ENCODE results near the gene BTNL2. TPM values are rescaled to one million over a fixed set of nuclear protein-coding genes. Genes with fewer than 3 reads are reported as not detected.
A peak's percentile ranks its signal among the peaks of the same experiment; 100 is the strongest.

BTNL2 gene
- total RNA-seq, 1 donor from 2014 or later = not detected

- Mint-ChIP-seq H3K36me3 (ENCODE audit: low read depth, unreplicated experiment) (no peaks in the 10 kb centered on the region), H3K4me1 (ENCODE audit: low read depth, unreplicated experiment) (no peaks in the 10 kb centered on the region), H3K27ac (ENCODE audit: unreplicated experiment) (no peak overlapping the region), H3K4me3 (ENCODE audit: unreplicated experiment) (no peak overlapping the region), H3K9me3 (ENCODE audit: unreplicated experiment) (no peaks in the 10 kb centered on the region), H3K27me3 (ENCODE audit: low read depth, unreplicated experiment) (peaks cover 20% of the 10 kb centered on the region)
- no peaks in the 10 kb centered on the region for H3K79me2 ChIP-seq (ENCODE audit: insufficient read depth, low read length)
- no peak for TF ChIP-seq EZH2 (IDR thresholded peaks at IDR 0.05; ENCODE audit: insufficient read depth, low read length)
- TF ChIP-seq, protein P1, sequence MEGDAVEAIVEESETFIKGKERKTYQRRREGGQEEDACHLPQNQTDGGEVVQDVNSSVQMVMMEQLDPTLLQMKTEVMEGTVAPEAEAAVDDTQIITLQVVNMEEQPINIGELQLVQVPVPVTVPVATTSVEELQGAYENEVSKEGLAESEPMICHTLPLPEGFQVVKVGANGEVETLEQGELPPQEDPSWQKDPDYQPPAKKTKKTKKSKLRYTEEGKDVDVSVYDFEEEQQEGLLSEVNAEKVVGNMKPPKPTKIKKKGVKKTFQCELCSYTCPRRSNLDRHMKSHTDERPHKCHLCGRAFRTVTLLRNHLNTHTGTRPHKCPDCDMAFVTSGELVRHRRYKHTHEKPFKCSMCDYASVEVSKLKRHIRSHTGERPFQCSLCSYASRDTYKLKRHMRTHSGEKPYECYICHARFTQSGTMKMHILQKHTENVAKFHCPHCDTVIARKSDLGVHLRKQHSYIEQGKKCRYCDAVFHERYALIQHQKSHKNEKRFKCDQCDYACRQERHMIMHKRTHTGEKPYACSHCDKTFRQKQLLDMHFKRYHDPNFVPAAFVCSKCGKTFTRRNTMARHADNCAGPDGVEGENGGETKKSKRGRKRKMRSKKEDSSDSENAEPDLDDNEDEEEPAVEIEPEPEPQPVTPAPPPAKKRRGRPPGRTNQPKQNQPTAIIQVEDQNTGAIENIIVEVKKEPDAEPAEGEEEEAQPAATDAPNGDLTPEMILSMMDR (IDR thresholded peaks at IDR 0.05; ENCODE audit: insufficient read depth, low read depth, low read length) = no peak
- no peak for FAIRE-seq
- no peak for DNase-seq (ENCODE audit: low read depth)
- no peak overlapping the region for H3K9ac ChIP-seq (ENCODE audit: low read length)
- no peak overlapping the region for H3K4me2 ChIP-seq (ENCODE audit: low read length)
- no peak overlapping the region for H3K27ac ChIP-seq (ENCODE audit: low read depth, low read length)
- no peak overlapping the region for H3K4me3 ChIP-seq (ENCODE audit: insufficient read depth, low read depth, low read length)
- no peaks in the 10 kb centered on the region for H3K9me3 ChIP-seq (ENCODE audit: insufficient read depth, low read depth, low read length)
- no peak overlapping the region for H2AFZ ChIP-seq (ENCODE audit: low read depth, low read length)
- H4K20me1 ChIP-seq (ENCODE audit: insufficient read depth, low read length) = no peaks in the 10 kb centered on the region
- no peaks in the 10 kb centered on the region for H3K4me1 ChIP-seq (ENCODE audit: insufficient read depth, low read length)
- no peaks in the 10 kb centered on the region for H3K36me3 ChIP-seq (ENCODE audit: insufficient read depth, low read length)
- H3K27me3 ChIP-seq (ENCODE audit: insufficient read depth, low read length) = peaks cover 2% of the 10 kb centered on the region
These were observed 35.3 kb upstream of the BTNL2 start for GRCh38 chr6:32442243-32442667.

- Histone ChIP-seq H3K4me3 (ENCODE audit: insufficient read depth, low read depth, low read length) (no peak within 1 kb of the TSS), H3K9ac (ENCODE audit: low read length) (no peak within 1 kb of the TSS), H3K36me3 (ENCODE audit: insufficient read depth, low read length) (no peaks in the 10 kb centered on the region), H3K9me3 (ENCODE audit: insufficient read depth, low read depth, low read length) (no peaks in the 10 kb centered on the region), H3K4me1 (ENCODE audit: insufficient read depth, low read length) (no peaks in the 10 kb centered on the region), H2AFZ (ENCODE audit: low read depth, low read length) (no peak within 1 kb of the TSS), H3K27ac (ENCODE audit: low read depth, low read length) (no peak within 1 kb of the TSS), H3K79me2 (ENCODE audit: insufficient read depth, low read length) (no peaks in the 10 kb centered on the region), H3K27me3 (ENCODE audit: insufficient read depth, low read length) (peaks cover 5% of the 10 kb centered on the region), H3K4me2 (ENCODE audit: low read length) (peak within 1 kb of the TSS; percentile 20), H4K20me1 (ENCODE audit: insufficient read depth, low read length) (no peaks in the 10 kb centered on the region)
- H3K9me3 Mint-ChIP-seq (ENCODE audit: unreplicated experiment) = no peaks in the 10 kb centered on the region
- no peaks in the 10 kb centered on the region for H3K36me3 Mint-ChIP-seq (ENCODE audit: low read depth, unreplicated experiment)
- peak within 1 kb of the TSS; percentile 31 for H3K4me3 Mint-ChIP-seq (ENCODE audit: unreplicated experiment)
- peaks cover 22% of the 10 kb centered on the region for H3K27me3 Mint-ChIP-seq (ENCODE audit: low read depth, unreplicated experiment)
- H3K4me1 Mint-ChIP-seq (ENCODE audit: low read depth, unreplicated experiment) = no peaks in the 10 kb centered on the region
- DNase-seq (ENCODE audit: low read depth) (peak; percentile 12), FAIRE-seq (no peak)
- TF ChIP-seq EZH2 (IDR thresholded peaks at IDR 0.05; ENCODE audit: insufficient read depth, low read length) = no peak
- TF ChIP-seq, protein P1 (IDR thresholded peaks at IDR 0.05; ENCODE audit: insufficient read depth, low read depth, low read length) = no peak
- H3K27ac Mint-ChIP-seq (ENCODE audit: unreplicated experiment) = no peak within 1 kb of the TSS
These were observed 32.7 kb upstream of the BTNL2 start, which contains the start of gene HLA-DRA for GRCh38 chr6:32439602-32440214. TSS of gene HLA-DRA (plus strand) at chr6:32439887. CDS start at chr6:32439951, 64 bp downstream.

DNA sequence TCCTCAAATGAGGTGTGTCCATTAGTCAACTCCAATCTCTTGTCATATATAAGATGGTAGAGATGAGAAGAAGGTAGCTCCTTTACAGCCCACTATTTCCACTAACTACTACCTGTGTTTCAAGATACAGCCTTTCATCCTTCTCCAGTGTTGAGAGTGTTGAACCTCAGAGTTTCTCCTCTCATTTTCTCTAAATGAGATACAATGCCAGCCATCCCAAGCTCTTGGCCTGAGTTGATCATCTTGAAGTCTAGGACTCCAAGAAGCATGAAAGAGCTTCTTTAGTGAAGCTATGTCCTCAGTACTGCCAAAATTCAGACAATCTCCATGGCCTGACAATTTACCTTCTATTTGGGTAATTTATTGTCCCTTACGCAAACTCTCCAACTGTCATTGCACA lies 32.2 kb upstream of the BTNL2 start:
- Histone ChIP-seq H3K4me2 (ENCODE audit: low read length) (no peak overlapping the region), H2AFZ (ENCODE audit: low read depth, low read length) (no peak overlapping the region), H3K9me3 (ENCODE audit: insufficient read depth, low read depth, low read length) (no peaks in the 10 kb centered on the region), H3K79me2 (ENCODE audit: insufficient read depth, low read length) (no peaks in the 10 kb centered on the region), H3K4me3 (ENCODE audit: insufficient read depth, low read depth, low read length) (no peak overlapping the region), H3K27ac (ENCODE audit: low read depth, low read length) (no peak overlapping the region), H3K4me1 (ENCODE audit: insufficient read depth, low read length) (no peaks in the 10 kb centered on the region), H3K27me3 (ENCODE audit: insufficient read depth, low read length) (peaks cover 5% of the 10 kb centered on the region), H3K36me3 (ENCODE audit: insufficient read depth, low read length) (no peaks in the 10 kb centered on the region), H3K9ac (ENCODE audit: low read length) (no peak overlapping the region), H4K20me1 (ENCODE audit: insufficient read depth, low read length) (no peaks in the 10 kb centered on the region)
- no peak overlapping the region for H3K27ac Mint-ChIP-seq (ENCODE audit: unreplicated experiment)
- no peaks in the 10 kb centered on the region for H3K36me3 Mint-ChIP-seq (ENCODE audit: low read depth, unreplicated experiment)
- H3K9me3 Mint-ChIP-seq (ENCODE audit: unreplicated experiment) = no peaks in the 10 kb centered on the region
- peaks cover 24% of the 10 kb centered on the region for H3K27me3 Mint-ChIP-seq (ENCODE audit: low read depth, unreplicated experiment)
- H3K4me3 Mint-ChIP-seq (ENCODE audit: unreplicated experiment) = no peak overlapping the region
- FAIRE-seq (no peak), DNase-seq (ENCODE audit: low read depth) (no peak)
- H3K4me1 Mint-ChIP-seq (ENCODE audit: low read depth, unreplicated experiment) = no peaks in the 10 kb centered on the region
- TF ChIP-seq EZH2 (IDR thresholded peaks at IDR 0.05; ENCODE audit: insufficient read depth, low read length) = no peak
- TF ChIP-seq, protein P1 (IDR thresholded peaks at IDR 0.05; ENCODE audit: insufficient read depth, low read depth, low read length) = no peak
